Gastrocnemius medialis (tissue), 4 donors: ENCODE results near the gene HDAC4.

Experiments
- POLR2A ChIP-seq, 2 donors: fragments of 450-650 bp; IDR thresholded peaks; one replicate each; pipeline ENCODE4 v1.6.1; 2017; ENCODE audit warnings: antibody characterized with exemption in 2 of 2, mild to moderate bottlenecking in 2 of 2, moderate library complexity in 2 of 2
- TF ChIP-seq, protein P1 (sequence below), 5 experiments: fragments of 450-650 bp in 3 of 5; fragments of 200-600 bp in 2 of 5; sonication (generic) in 2 of 5; IDR thresholded peaks in 4 of 5; conservative IDR thresholded peaks in 1 of 5; 1 replicate in 4 of 5; 2 replicates in 1 of 5; pipeline ENCODE4 v1.5.1; 2016 to 2019; ENCODE audit warnings: antibody characterized with exemption in 5 of 5, mild to moderate bottlenecking in 3 of 5, moderate library complexity in 3 of 5

DNA sequence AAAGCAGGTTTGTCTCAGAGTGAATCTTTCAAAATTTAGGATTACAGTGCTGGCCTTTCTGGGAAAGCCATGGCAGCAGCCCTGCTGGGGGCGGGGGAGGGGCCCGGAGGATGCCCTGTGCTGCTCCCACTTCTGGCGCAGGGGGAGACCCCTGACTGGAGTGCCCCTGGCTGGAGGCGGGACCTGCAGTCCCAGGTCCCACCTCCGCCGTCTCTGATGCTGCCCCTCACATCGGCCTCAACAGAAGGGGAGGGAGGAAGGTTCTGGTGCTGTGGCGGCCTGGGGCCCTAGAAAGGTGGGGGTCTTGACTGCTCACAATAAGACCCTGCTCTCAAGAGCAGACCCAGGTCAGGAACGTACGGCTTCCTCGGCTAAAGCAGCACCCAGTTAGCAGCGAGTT is 336.6 kb downstream of the HDAC4 start:
- TF ChIP-seq POLR2A (IDR thresholded peaks at IDR 0.05): no peak
- TF ChIP-seq, protein P1, sequence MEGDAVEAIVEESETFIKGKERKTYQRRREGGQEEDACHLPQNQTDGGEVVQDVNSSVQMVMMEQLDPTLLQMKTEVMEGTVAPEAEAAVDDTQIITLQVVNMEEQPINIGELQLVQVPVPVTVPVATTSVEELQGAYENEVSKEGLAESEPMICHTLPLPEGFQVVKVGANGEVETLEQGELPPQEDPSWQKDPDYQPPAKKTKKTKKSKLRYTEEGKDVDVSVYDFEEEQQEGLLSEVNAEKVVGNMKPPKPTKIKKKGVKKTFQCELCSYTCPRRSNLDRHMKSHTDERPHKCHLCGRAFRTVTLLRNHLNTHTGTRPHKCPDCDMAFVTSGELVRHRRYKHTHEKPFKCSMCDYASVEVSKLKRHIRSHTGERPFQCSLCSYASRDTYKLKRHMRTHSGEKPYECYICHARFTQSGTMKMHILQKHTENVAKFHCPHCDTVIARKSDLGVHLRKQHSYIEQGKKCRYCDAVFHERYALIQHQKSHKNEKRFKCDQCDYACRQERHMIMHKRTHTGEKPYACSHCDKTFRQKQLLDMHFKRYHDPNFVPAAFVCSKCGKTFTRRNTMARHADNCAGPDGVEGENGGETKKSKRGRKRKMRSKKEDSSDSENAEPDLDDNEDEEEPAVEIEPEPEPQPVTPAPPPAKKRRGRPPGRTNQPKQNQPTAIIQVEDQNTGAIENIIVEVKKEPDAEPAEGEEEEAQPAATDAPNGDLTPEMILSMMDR (IDR thresholded peaks at IDR 0.05 in 4 of 5, conservative IDR thresholded peaks at IDR 0.05 in 1 of 5): no peak
